ENCODE measurements around the gene IFNB1.

The IFNB1 gene

DNA sequence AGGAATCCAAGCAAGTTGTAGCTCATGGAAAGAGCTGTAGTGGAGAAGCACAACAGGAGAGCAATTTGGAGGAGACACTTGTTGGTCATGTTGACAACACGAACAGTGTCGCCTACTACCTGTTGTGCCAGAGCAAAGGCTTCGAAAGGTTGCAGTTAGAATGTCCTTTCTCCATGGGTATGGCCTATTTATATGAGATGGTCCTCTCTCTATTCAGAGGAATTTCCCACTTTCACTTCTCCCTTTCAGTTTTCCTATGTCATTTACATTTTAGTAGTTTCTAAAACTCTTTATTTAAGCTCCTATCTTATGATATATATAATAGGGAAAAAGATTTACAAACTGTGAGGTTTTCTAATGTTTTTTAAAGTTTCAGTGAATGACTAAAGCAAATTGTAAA lies at the start of gene IFNB1:
TSS of gene IFNB1 (minus strand) at position 162 of the 400 bp plus-strand sequence. CDS start at position 89, 73 bp downstream.
- no peak for TF ChIP-seq ZNF274 (IDR thresholded peaks at IDR 0.05; ENCODE audit: low read depth, low read length)
- H3K4me3 ChIP-seq (ENCODE audit: low read length) = no peak within 1 kb of the TSS

GRCh38 chr9:21121595-21122251 lies 44.0 kb upstream of the IFNB1 start:
- TF ChIP-seq ZNF274 (IDR thresholded peaks at IDR 0.05; ENCODE audit: low read depth, low read length) = no peak
- H3K4me3 ChIP-seq (ENCODE audit: low read length) = no peak overlapping the region

- TF ChIP-seq ZNF274 (IDR thresholded peaks at IDR 0.05; ENCODE audit: low read depth, low read length) = no peak
- H3K4me3 ChIP-seq (ENCODE audit: low read length) = no peak overlapping the region
Observed at GRCh38 chr9:21121079-21121478, 43.3 kb upstream of the IFNB1 start.

- H3K4me3 ChIP-seq (ENCODE audit: low read length) = no peak overlapping the region
- TF ChIP-seq ZNF274 (IDR thresholded peaks at IDR 0.05; ENCODE audit: low read depth, low read length) = no peak
Observed at GRCh38 chr9:21119093-21119770, 41.5 kb upstream of the IFNB1 start.

GRCh38 chr9:21114311-21114710 lies 36.6 kb upstream of the IFNB1 start:
- no peak for TF ChIP-seq ZNF274 (IDR thresholded peaks at IDR 0.05; ENCODE audit: low read depth, low read length)
- H3K4me3 ChIP-seq (ENCODE audit: low read length) = no peak overlapping the region

- no peak overlapping the region for H3K4me3 ChIP-seq (ENCODE audit: low read length)
- no peak for TF ChIP-seq ZNF274 (IDR thresholded peaks at IDR 0.05; ENCODE audit: low read depth, low read length)
Observed at GRCh38 chr9:21110708-21111576, 33.2 kb upstream of the IFNB1 start.

- no peak overlapping the region for H3K4me3 ChIP-seq (ENCODE audit: low read length)
- TF ChIP-seq ZNF274 (IDR thresholded peaks at IDR 0.05; ENCODE audit: low read depth, low read length) = no peak
Observed at GRCh38 chr9:21104787-21105186, 27.0 kb upstream of the IFNB1 start.

- no peak for TF ChIP-seq ZNF274 (IDR thresholded peaks at IDR 0.05; ENCODE audit: low read depth, low read length)
- H3K4me3 ChIP-seq (ENCODE audit: low read length) = no peak overlapping the region
Observed at GRCh38 chr9:21102305-21102704, 24.6 kb upstream of the IFNB1 start.

DNA sequence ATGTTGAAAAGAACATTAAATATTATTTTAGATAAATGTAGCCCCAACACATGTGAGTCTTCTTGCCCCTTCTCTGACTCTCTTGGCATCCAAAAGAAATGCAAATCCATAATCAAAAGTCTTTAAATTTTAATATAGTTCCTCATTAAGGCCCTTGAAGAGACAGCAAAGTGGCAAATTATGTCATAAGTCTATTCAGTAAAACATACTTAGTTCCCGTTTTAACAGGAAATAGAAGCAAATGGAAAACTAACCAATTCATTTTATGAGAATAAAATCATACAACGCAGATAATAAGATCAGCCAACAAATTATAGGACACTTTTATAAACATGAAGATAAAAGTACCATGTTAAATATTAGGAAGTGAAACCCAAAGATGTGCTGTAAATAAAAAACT lies 20.1 kb upstream of the IFNB1 start:
- H3K4me3 ChIP-seq (ENCODE audit: low read length) = no peak overlapping the region
- TF ChIP-seq ZNF274 (IDR thresholded peaks at IDR 0.05; ENCODE audit: low read depth, low read length) = no peak

- TF ChIP-seq ZNF274 (IDR thresholded peaks at IDR 0.05; ENCODE audit: low read depth, low read length) = no peak
- peak overlapping the region; percentile 64; the same call in 1 of the 2 replicates for H3K4me3 ChIP-seq (ENCODE audit: low read length)
Observed at GRCh38 chr9:21096901-21097255, 19.1 kb upstream of the IFNB1 start.

- H3K4me3 ChIP-seq (ENCODE audit: low read length) = peak overlapping the region; percentile 64; the same call in 1 of the 2 replicates
Observed at GRCh38 chr9:21096172-21096900, 18.6 kb upstream of the IFNB1 start.

GRCh38 chr9:21095561-21095960 lies 17.8 kb upstream of the IFNB1 start:
- no peak for TF ChIP-seq ZNF274 (IDR thresholded peaks at IDR 0.05; ENCODE audit: low read depth, low read length)

More at GRCh38 chr9:21096172-21096900, 18.6 kb upstream of the IFNB1 start:
- TF ChIP-seq ZNF274 (IDR thresholded peaks at IDR 0.05; ENCODE audit: low read depth, low read length) = no peak

DNA sequence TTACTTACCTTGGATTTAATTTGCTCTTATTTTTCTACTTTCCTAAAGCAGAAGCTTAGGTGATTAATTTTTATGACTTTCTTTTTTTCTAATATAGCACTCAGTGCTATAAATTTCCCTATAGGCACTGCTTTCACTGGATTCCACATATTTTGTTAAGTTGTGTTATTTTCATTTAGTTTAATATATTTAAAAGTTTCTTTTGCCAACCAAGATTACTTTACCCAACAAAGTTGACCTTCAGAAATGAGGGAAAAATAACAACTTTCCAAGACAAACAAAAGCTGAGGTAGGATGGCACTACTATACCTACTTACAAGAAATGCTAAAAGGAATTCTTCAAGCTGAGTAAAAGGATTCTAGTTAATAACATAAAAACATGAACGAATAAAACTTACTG lies 8.8 kb upstream of the IFNB1 start:
- TF ChIP-seq ZNF274 (IDR thresholded peaks at IDR 0.05; ENCODE audit: low read depth, low read length) = no peak

More at GRCh38 chr9:21095561-21095960, 17.8 kb upstream of the IFNB1 start:
- no peak overlapping the region for H3K4me3 ChIP-seq (ENCODE audit: low read length)

DNA sequence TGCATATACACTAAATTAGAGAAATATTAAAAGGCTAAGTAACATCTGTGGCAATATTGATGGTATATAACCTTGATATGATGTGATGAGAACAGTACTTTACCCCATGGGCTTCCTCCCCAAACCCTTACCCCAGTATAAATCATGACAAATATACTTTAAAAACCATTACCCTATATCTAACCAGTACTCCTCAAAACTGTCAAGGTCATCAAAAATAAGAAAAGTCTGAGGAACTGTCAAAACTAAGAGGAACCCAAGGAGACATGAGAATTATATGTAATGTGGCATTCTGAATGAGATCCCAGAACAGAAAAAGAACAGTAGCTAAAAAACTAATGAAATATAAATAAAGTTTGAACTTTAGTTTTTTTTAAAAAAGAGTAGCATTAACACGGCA lies 7.3 kb upstream of the IFNB1 start:
- no peak overlapping the region for H3K4me3 ChIP-seq (ENCODE audit: low read length)
- no peak for TF ChIP-seq ZNF274 (IDR thresholded peaks at IDR 0.05; ENCODE audit: low read depth, low read length)

More for the DNA sequence above, 8.8 kb upstream of the IFNB1 start:
- H3K4me3 ChIP-seq (ENCODE audit: low read length) = no peak overlapping the region

Data from GM08714 (cell line).